Spleen (tissue), 11 donors: ENCODE results near the gene NEDD4. TPM values are rescaled to one million over a fixed set of nuclear protein-coding genes. Genes with fewer than 3 reads are reported as not detected.
"Not testable (repeated sequence)": the region's sequence is repeated elsewhere in the genome, so short reads cannot be mapped to it uniquely, and the experiment has no call there.

Source experiments
- DNase-seq: peaks from one replicate; pipeline ENCODE4 v3.0.0-alpha.2; 2020
- H3K27ac ChIP-seq, 8 donors: fragments of 200-600 bp; sonication (generic) in 7 of 8; 1 replicate in 4 of 8; 2 replicates in 4 of 8; pipeline versions ENCODE4 v1.5.0 to v1.8.0; 2016 to 2021; ENCODE audit warnings: inconsistent platforms in 4 of 8, mild to moderate bottlenecking in 4 of 8, moderate library complexity in 1 of 8
- H3K27me3 ChIP-seq, 7 donors: fragments of 200-600 bp; sonication (generic) in 6 of 7; replicated peaks in 1 of 7; 1 replicate in 4 of 7; 2 replicates in 3 of 7; pipeline versions ENCODE4 v1.5.0 to v1.8.0; 2016 to 2021; ENCODE audit warnings: inconsistent platforms in 3 of 7, mild to moderate bottlenecking in 1 of 7
- H3K36me3 ChIP-seq, 6 donors: fragments of 200-600 bp; sonication (generic) in 5 of 6; 1 replicate in 4 of 6; 2 replicates in 2 of 6; pipeline versions ENCODE4 v1.5.0 to v1.8.0; 2016 to 2021; ENCODE audit warnings: inconsistent platforms in 2 of 6
- H3K4me1 ChIP-seq, 6 donors: fragments of 200-600 bp; sonication (generic) in 5 of 6; 1 replicate in 3 of 6; 2 replicates in 3 of 6; pipeline versions ENCODE4 v1.5.0 to v1.8.0; 2016 to 2021; ENCODE audit warnings: inconsistent platforms in 3 of 6
- H3K4me3 ChIP-seq, 8 donors: fragments of 200-600 bp; sonication (generic) in 7 of 8; 1 replicate in 4 of 8; 2 replicates in 4 of 8; pipeline versions ENCODE4 v1.5.0 to v1.8.0; 2016 to 2021; ENCODE audit warnings: inconsistent platforms in 4 of 8, mild to moderate bottlenecking in 4 of 8, moderate library complexity in 2 of 8
- H3K9me3 ChIP-seq, 8 donors: fragments of 200-600 bp; sonication (generic) in 7 of 8; 1 replicate in 4 of 8; 2 replicates in 4 of 8; pipeline versions ENCODE4 v1.5.0 to v1.8.0; 2016 to 2021; ENCODE audit warnings: inconsistent platforms in 4 of 8
- CTCF ChIP-seq, 11 experiments: fragments of 200-600 bp in 7 of 11; fragments of 450-650 bp in 4 of 11; sonication (generic) in 4 of 11; IDR thresholded peaks in 8 of 11; conservative IDR thresholded peaks in 3 of 11; 1 replicate in 7 of 11; 2 replicates in 4 of 11; pipeline versions ENCODE4 v1.4.0 to v1.8.0; 2016 to 2021; ENCODE audit warnings: antibody characterized with exemption in 11 of 11, inconsistent platforms in 4 of 11, mild to moderate bottlenecking in 1 of 11
- POLR2A ChIP-seq, 3 donors: fragments of 450-650 bp; IDR thresholded peaks; one replicate each; pipeline ENCODE4 v1.5.1; 2017; ENCODE audit warnings: antibody characterized with exemption in 3 of 3, mild to moderate bottlenecking in 1 of 3
- POLR2AphosphoS5 ChIP-seq, 3 donors: sonication (generic); formaldehyde crosslinking; IDR thresholded peaks; one replicate each; pipeline ENCODE4 v1.5.1; 2017; ENCODE audit warnings: antibody characterized with exemption in 3 of 3
- WGBS, 5 donors: extraction: QIAGEN DNeasy Blood & Tissue Kit in 3 of 5; methylation state at CpG; one replicate each; pipeline versions ENCODE4 v1.1.5 to v1.1.7; 2013 to 2018; 5-methylcytosine and 5-hydroxymethylcytosine counted together
- intact Hi-C: fragments of 100-400 bp; cut with DNase I; formaldehyde crosslinking; loops from one replicate; pipeline ENCODE4 v1.15.0; 2023; ENCODE audit warnings: low total_unique reads
- polyA plus RNA-seq, 3 donors: library from polyadenylated mRNA; stranded (reverse); fragments of 200-250 nt; gene quantifications; one replicate each; pipeline ENCODE4 v1.2.1, GENCODE V29; 2013
- total RNA-seq, 7 donors: library from RNA; depleted of rRNA in 3 of 7; stranded (reverse); fragments of >200 nt in 3 of 7; fragmentation: NEBNext Ultra II Directional in 4 of 7; extraction: Animal tissue kit (Norgen Biotek cat#: 25700) in 4 of 7; gene quantifications; one replicate each; pipeline versions ENCODE4 v1.1.0 to v1.2.1, GENCODE V29; 2016 to 2021
- donor health status: healthy with polysubstance abuse.
- donor health status: DM: no; HTN: no; CAD: no; lungs with moderate emphysema.
- donor health status: DM: no; HTN: no; CAD: no.
- donor health status: Bipolar disorder and iron deficiency.
- donor health status: healthy.
- donor health status: DM: no; HTN: no; CAD: no.
- donor health status: DM: yes; HTN: yes; CAD: no.

The NEDD4 gene
- total and polyA plus RNA-seq, 10 donors, result 1.5 to 22.0 (median 16.7) TPM

- TF ChIP-seq CTCF (IDR thresholded peaks at IDR 0.05 in 8 of 11, conservative IDR thresholded peaks at IDR 0.05 in 3 of 11) (no peak), POLR2AphosphoS5 (IDR thresholded peaks at IDR 0.05) (no peak), POLR2A (IDR thresholded peaks at IDR 0.05) (no peak)
These were observed 201.6 kb downstream of the NEDD4 start for GRCh38 chr15:55791551-55792400.

GRCh38 chr15:55789066-55789660 lies 204.2 kb downstream of the NEDD4 start:
- Histone ChIP-seq H3K4me3 (no peak overlapping the region), H3K4me1 (no peaks in the 10 kb centered on the region), H3K27ac (no peak overlapping the region), H3K27me3 (no peaks in the 10 kb centered on the region), H3K36me3 (no peaks in the 10 kb centered on the region), H3K9me3 (peaks cover 0 to 9% (median 6%) of the 10 kb centered on the region in 8 donors)
- 74 to 87% (median 81%) methylated on average over 8 of the region's 8 CpGs for WGBS, 5 donors
- no peak for DNase-seq
- no peak for TF ChIP-seq POLR2AphosphoS5 (IDR thresholded peaks at IDR 0.05)
- peak in 8 of 11 experiments; percentile 8 to 49 (median 36) for TF ChIP-seq CTCF (IDR thresholded peaks at IDR 0.05 in 8 of 11, conservative IDR thresholded peaks at IDR 0.05 in 3 of 11)
- intact Hi-C loops, result no loop called here

More at GRCh38 chr15:55791551-55792400, 201.6 kb downstream of the NEDD4 start:
- no peaks in the 10 kb centered on the region for H3K36me3 ChIP-seq
- 17 to 100% (median 85%) methylated on average over 1 to 3 of the region's 3 CpGs for WGBS, 5 donors
- H3K27me3 ChIP-seq, result peaks cover 0 to 9% (median 0%) of the 10 kb centered on the region in 7 donors
- peaks cover 0 to 18% (median 10%) of the 10 kb centered on the region in 8 donors for H3K9me3 ChIP-seq
- intact Hi-C loops, result no loop called here
- no peak overlapping the region for H3K27ac ChIP-seq
- no peak for DNase-seq
- H3K4me3 ChIP-seq, result no peak overlapping the region
- H3K4me1 ChIP-seq, result no peaks in the 10 kb centered on the region

- H3K4me3 ChIP-seq, result no peak overlapping the region
- no peaks in the 10 kb centered on the region for H3K36me3 ChIP-seq
- no peaks in the 10 kb centered on the region for H3K9me3 ChIP-seq
- TF ChIP-seq POLR2A (IDR thresholded peaks at IDR 0.05), result no peak
- no peak for TF ChIP-seq POLR2AphosphoS5 (IDR thresholded peaks at IDR 0.05)
- DNase-seq, result no peak
- WGBS, 5 donors, result 76 to 100% (median 92%) methylated on average over 3 of the region's 3 CpGs
- no peaks in the 10 kb centered on the region for H3K4me1 ChIP-seq
- H3K27ac ChIP-seq, result no peak overlapping the region
- intact Hi-C loops, result no loop called here
- H3K27me3 ChIP-seq, result no peaks in the 10 kb centered on the region
These were observed 207.1 kb downstream of the NEDD4 start for GRCh38 chr15:55786341-55786740.

GRCh38 chr15:55785593-55785992 lies 207.8 kb downstream of the NEDD4 start:
- H3K4me1 ChIP-seq, H3K36me3 ChIP-seq, intact Hi-C loops, H3K4me3 ChIP-seq, H3K27ac ChIP-seq, H3K27me3 ChIP-seq, DNase-seq, H3K9me3 ChIP-seq: not testable (repeated sequence)
- 68 to 89% (median 75%) methylated on average over 9 of the region's 9 CpGs for WGBS, 5 donors

GRCh38 chr15:55784286-55784685 lies 209.1 kb downstream of the NEDD4 start:
- TF ChIP-seq CTCF (IDR thresholded peaks at IDR 0.05 in 8 of 11, conservative IDR thresholded peaks at IDR 0.05 in 3 of 11), result no peak
- no peak for TF ChIP-seq POLR2A (IDR thresholded peaks at IDR 0.05)
- TF ChIP-seq POLR2AphosphoS5 (IDR thresholded peaks at IDR 0.05), result no peak
- H3K4me1 ChIP-seq, result no peaks in the 10 kb centered on the region
- no peaks in the 10 kb centered on the region for H3K36me3 ChIP-seq
- H3K27me3 ChIP-seq, result no peaks in the 10 kb centered on the region
- H3K9me3 ChIP-seq, result peaks cover 0 to 8% (median 0%) of the 10 kb centered on the region in 8 donors
- intact Hi-C loops, result no loop called here
- DNase-seq, result no peak
- H3K4me3 ChIP-seq, result no peak overlapping the region
- no peak overlapping the region for H3K27ac ChIP-seq
